GM18951 (cell line): ENCODE results near the gene ZNF625.
"Not testable (repeated sequence)": the region's sequence is repeated elsewhere in the genome, so short reads cannot be mapped to it uniquely, and the experiment has no call there.

Experiments used
- POLR2A ChIP-seq: IDR thresholded peaks from 4 replicates; pipeline ENCODE4 v1.6.1; 2011; ENCODE audit warnings: mild to moderate bottlenecking; ENCODE audit not compliant: insufficient read length, insufficient read depth; ENCODE audit errors: extremely low read depth
- in situ Hi-C: fragments of 300-500 bp; cut with MboI; formaldehyde crosslinking; loops from one replicate; pipeline ENCODE4 v1.12.0; 2022; ENCODE audit warnings: low sequenced_read_pairs, mixed read lengths, inconsistent platforms; ENCODE audit not compliant: unreplicated experiment

ZNF625 gene

GRCh38 chr19:12111176-12111575 is 45.4 kb downstream of the ZNF625 start:
- no peak for TF ChIP-seq POLR2A
- in situ Hi-C loops, result no loop called here

- in situ Hi-C loops, result not testable (repeated sequence)
These were observed 52.6 kb downstream of the ZNF625 start for GRCh38 chr19:12103909-12104308.

GRCh38 chr19:12098040-12098439 is 58.5 kb downstream of the ZNF625 start:
- in situ Hi-C loops, result no loop called here

GRCh38 chr19:12095111-12095790 is 61.3 kb downstream of the ZNF625 start:
- in situ Hi-C loops, result no loop called here

More at GRCh38 chr19:12098040-12098439, 58.5 kb downstream of the ZNF625 start:
- TF ChIP-seq POLR2A, result no peak

More at GRCh38 chr19:12095111-12095790, 61.3 kb downstream of the ZNF625 start:
- TF ChIP-seq POLR2A, result no peak
